Loucy (cell line): ENCODE data around the gene TMEM244.
A peak's percentile ranks its signal among the peaks of the same experiment; 100 is the strongest.

Experiments
- H2AFZ ChIP-seq: fragments of 200-600 bp; sonication (generic); 2 replicates; pipeline ENCODE4 v1.6.0; 2016; ENCODE audit warnings: antibody characterized with exemption, mild to moderate bottlenecking, low read length, moderate library complexity
- H3F3A ChIP-seq: fragments of 200-600 bp; 2 replicates; pipeline ENCODE4 v1.6.0; 2016; ENCODE audit warnings: antibody characterized with exemption, low read depth, mild to moderate bottlenecking
- H3K27me3 ChIP-seq: fragments of 200-600 bp; sonication (generic); 2 replicates; pipeline ENCODE4 v1.6.1; 2014; ENCODE audit warnings: low read length, mild to moderate bottlenecking; ENCODE audit not compliant: insufficient read depth, poor library complexity, severe bottlenecking
- H3K36me3 ChIP-seq: fragments of 200-600 bp; sonication (generic); 2 replicates; pipeline ENCODE4 v1.6.1; 2016; ENCODE audit warnings: low read length; ENCODE audit not compliant: insufficient read depth
- H3K4me1 ChIP-seq: fragments of 200-600 bp; sonication (generic); 2 replicates; pipeline ENCODE4 v1.5.1; 2014; ENCODE audit warnings: low read length, mild to moderate bottlenecking; ENCODE audit not compliant: insufficient read depth, poor library complexity, severe bottlenecking
- H3K4me2 ChIP-seq: fragments of 200-600 bp; sonication (generic); 2 replicates; pipeline ENCODE4 v1.6.0; 2014; ENCODE audit warnings: antibody characterized with exemption, low read length, low read depth, mild to moderate bottlenecking; ENCODE audit not compliant: poor library complexity, severe bottlenecking
- H3K4me3 ChIP-seq: fragments of 200-600 bp; sonication (generic); 2 replicates; pipeline ENCODE4 v1.5.1; 2014; ENCODE audit warnings: low read length, mild to moderate bottlenecking, mixed read lengths; ENCODE audit not compliant: poor library complexity, severe bottlenecking
- H3K79me2 ChIP-seq: fragments of 200-600 bp; sonication (generic); 2 replicates; pipeline ENCODE4 v1.6.1; 2014; ENCODE audit warnings: low read length; ENCODE audit not compliant: insufficient read depth
- H3K9ac ChIP-seq: fragments of 200-600 bp; sonication (generic); 2 replicates; pipeline ENCODE4 v1.6.0; 2014; ENCODE audit warnings: mild to moderate bottlenecking, low read depth, low read length, moderate library complexity; ENCODE audit not compliant: poor library complexity, severe bottlenecking
- H3K9me2 ChIP-seq: fragments of 200-600 bp; sonication (generic); replicated peaks from 2 replicates; pipeline ENCODE4 v1.6.1; 2016; ENCODE audit warnings: low read depth, low read length, mixed read lengths
- H3K9me3 ChIP-seq: fragments of 200-600 bp; sonication (generic); 2 replicates; pipeline ENCODE4 v1.6.1; 2014; ENCODE audit warnings: mild to moderate bottlenecking, antibody characterized with exemption, low read length, low read depth; ENCODE audit not compliant: insufficient read depth
- H4K20me1 ChIP-seq: fragments of 200-600 bp; sonication (generic); 2 replicates; pipeline ENCODE4 v1.6.0; 2014; ENCODE audit warnings: antibody characterized with exemption, low read length, mild to moderate bottlenecking; ENCODE audit not compliant: insufficient read depth, poor library complexity, severe bottlenecking
- CTCF ChIP-seq: fragments of 200-600 bp; sonication (generic); conservative IDR thresholded peaks from 2 replicates; pipeline ENCODE4 v1.5.1; 2014; ENCODE audit warnings: mild to moderate bottlenecking, antibody characterized with exemption, low read length
- EZH2phosphoT487 ChIP-seq: fragments of 200-600 bp; IDR thresholded peaks from 2 replicates; pipeline ENCODE4 v1.6.1; 2018; ENCODE audit warnings: antibody characterized with exemption, mild to moderate bottlenecking, moderate library complexity, borderline replicate concordance

The TMEM244 gene

GRCh38 chr6:129853996-129854711 is 7.0 kb downstream of the TMEM244 start:
- Histone ChIP-seq H3K9ac (no peak overlapping the region), H3K9me2 (no peaks in the 10 kb centered on the region), H3K36me3 (no peaks in the 10 kb centered on the region), H4K20me1 (no peaks in the 10 kb centered on the region), H3K4me1 (peaks cover 22% of the 10 kb centered on the region), H3K4me3 (no peak overlapping the region), H3F3A (no peaks in the 10 kb centered on the region), H2AFZ (no peak overlapping the region), H3K4me2 (no peak overlapping the region), H3K79me2 (no peaks in the 10 kb centered on the region), H3K9me3 (no peaks in the 10 kb centered on the region), H3K27me3 (no peaks in the 10 kb centered on the region)
- TF ChIP-seq CTCF (no peak), EZH2phosphoT487 (no peak)

DNA sequence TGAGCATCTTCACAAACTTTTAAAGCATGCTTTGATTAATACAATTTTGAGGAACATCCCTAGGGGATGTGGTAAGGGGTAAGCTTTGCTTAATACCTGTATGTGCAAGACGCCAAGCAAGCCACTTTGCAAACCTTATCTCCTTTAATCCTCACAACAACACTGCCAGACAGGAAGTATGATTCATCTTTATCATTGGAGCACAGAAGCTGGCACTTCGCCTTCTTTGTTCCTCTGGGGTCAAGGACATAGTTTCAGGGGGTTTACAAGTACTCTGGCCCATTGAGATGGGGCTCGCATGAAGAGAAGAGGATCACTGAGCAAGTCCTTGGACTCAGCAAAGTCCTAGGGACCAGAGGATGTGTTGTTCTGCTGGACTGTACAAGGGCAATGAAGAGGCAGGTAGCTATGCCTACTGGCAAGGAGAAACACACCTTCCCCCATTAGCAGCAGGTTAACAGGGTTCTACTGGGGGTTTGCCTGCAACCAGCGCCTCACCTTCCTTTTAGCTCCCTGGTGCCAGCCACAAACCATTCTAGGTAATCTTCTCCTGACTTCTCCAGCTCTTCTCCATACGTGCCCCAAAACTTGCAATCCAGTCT is 8.8 kb downstream of the TMEM244 start:
- no peak overlapping the region for H2AFZ ChIP-seq
- TF ChIP-seq EZH2phosphoT487 (no peak), CTCF (no peak)
- no peak overlapping the region for H3K4me3 ChIP-seq
- no peaks in the 10 kb centered on the region for H3K79me2 ChIP-seq
- no peaks in the 10 kb centered on the region for H3K27me3 ChIP-seq
- no peaks in the 10 kb centered on the region for H3F3A ChIP-seq
- H3K36me3 ChIP-seq: no peaks in the 10 kb centered on the region
- peaks cover 22% of the 10 kb centered on the region for H3K4me1 ChIP-seq
- no peak overlapping the region for H3K9ac ChIP-seq
- H3K9me2 ChIP-seq: no peaks in the 10 kb centered on the region
- H3K4me2 ChIP-seq: peak overlapping the region; percentile 9
- no peaks in the 10 kb centered on the region for H4K20me1 ChIP-seq
- H3K9me3 ChIP-seq: no peaks in the 10 kb centered on the region

DNA sequence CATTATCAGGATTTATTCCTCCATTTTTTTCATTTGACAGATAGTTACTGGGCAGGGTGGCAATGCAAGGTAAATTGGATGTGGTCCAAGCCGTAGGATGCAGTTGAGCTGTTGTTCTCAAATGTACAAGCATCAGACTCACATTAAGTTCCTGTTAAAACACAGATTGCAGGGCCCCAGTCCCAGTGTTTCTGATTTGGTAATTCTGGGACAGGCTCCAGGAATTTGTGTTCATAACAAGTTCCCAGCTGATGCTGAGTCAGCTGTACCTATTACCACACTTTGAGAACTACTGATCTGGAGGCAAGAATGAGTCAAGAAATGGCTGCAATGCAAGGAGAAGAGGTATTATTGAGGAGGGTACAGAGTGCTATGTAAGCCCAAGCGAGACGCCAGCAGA is 11.7 kb downstream of the TMEM244 start:
- H3K36me3 ChIP-seq: no peaks in the 10 kb centered on the region
- H3K4me2 ChIP-seq: no peak overlapping the region
- H3K9me2 ChIP-seq: no peaks in the 10 kb centered on the region
- H3K9me3 ChIP-seq: no peaks in the 10 kb centered on the region
- TF ChIP-seq CTCF (no peak), EZH2phosphoT487 (no peak)
- no peaks in the 10 kb centered on the region for H3K27me3 ChIP-seq
- no peaks in the 10 kb centered on the region for H3F3A ChIP-seq
- no peaks in the 10 kb centered on the region for H4K20me1 ChIP-seq
- H2AFZ ChIP-seq: no peak overlapping the region
- H3K4me3 ChIP-seq: no peak overlapping the region
- no peaks in the 10 kb centered on the region for H3K79me2 ChIP-seq
- H3K4me1 ChIP-seq: peaks cover 22% of the 10 kb centered on the region
- no peak overlapping the region for H3K9ac ChIP-seq
